HG02943 (cell line): ENCODE data around the gene FAM181A.

Source experiments
- ATAC-seq: cut with Tn5 transposase; IDR thresholded peaks from one replicate; pipeline ENCODE4 v1.9.1; 2021; ENCODE audit warnings: mild to moderate bottlenecking, low read depth, moderate library complexity; ENCODE audit not compliant: unreplicated experiment

FAM181A gene

GRCh38 chr14:93926873-93927799 is at the start of gene FAM181A:
Gene FAM181A, plus strand, starts transcription at chr14:93927344. Its CDS starts 942 bp downstream, at chr14:93928286.
- ATAC-seq, result no peak

DNA sequence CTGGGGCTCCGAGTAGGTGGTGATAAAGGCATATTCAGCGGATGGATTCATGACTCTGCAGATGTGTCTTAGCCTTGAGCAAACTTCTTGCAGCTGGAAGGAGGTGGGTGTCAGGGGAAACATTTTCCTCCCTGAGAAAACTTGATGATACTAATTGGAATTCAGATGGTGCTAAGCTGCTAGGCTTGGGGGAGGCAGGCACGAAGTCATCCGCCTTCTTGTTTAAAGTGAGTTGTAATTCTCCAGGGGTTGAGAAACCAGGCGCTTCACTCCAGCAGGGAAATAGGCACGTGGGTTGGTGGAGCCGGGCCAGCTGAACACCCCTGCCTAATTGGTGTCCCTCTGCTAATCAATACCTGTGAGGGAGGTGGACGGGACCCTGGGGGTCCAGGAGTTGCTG is 48.9 kb upstream of the FAM181A start:
- ATAC-seq, result no peak

GRCh38 chr14:93878871-93879270 is 48.3 kb upstream of the FAM181A start:
- no peak for ATAC-seq

GRCh38 chr14:93879362-93879983 is 47.7 kb upstream of the FAM181A start:
- ATAC-seq, result no peak

- no peak for ATAC-seq
Observed at GRCh38 chr14:93880021-93880820, 46.9 kb upstream of the FAM181A start.

DNA sequence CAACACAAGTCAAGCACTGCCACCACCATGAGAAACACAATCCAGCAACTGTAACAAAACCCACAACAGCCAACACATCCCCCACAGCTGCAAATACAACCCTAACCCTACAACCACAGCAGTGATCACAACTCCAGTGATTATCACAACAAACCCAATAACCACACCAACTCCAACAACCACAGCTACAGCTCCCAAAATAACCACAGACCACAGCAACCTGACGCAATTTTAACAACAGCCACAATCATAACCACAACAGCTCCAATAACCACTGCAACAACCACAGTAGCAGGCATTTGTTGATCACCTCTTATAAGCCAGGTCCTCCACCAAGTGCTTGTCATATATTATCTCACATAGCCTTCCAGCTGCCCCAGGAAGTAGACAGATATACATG is 42.2 kb upstream of the FAM181A start:
- ATAC-seq, result no peak

- ATAC-seq, result no peak
Observed at GRCh38 chr14:93888995-93889394, 38.1 kb upstream of the FAM181A start.

- no peak for ATAC-seq
Observed at GRCh38 chr14:93889739-93890483, 37.2 kb upstream of the FAM181A start.

DNA sequence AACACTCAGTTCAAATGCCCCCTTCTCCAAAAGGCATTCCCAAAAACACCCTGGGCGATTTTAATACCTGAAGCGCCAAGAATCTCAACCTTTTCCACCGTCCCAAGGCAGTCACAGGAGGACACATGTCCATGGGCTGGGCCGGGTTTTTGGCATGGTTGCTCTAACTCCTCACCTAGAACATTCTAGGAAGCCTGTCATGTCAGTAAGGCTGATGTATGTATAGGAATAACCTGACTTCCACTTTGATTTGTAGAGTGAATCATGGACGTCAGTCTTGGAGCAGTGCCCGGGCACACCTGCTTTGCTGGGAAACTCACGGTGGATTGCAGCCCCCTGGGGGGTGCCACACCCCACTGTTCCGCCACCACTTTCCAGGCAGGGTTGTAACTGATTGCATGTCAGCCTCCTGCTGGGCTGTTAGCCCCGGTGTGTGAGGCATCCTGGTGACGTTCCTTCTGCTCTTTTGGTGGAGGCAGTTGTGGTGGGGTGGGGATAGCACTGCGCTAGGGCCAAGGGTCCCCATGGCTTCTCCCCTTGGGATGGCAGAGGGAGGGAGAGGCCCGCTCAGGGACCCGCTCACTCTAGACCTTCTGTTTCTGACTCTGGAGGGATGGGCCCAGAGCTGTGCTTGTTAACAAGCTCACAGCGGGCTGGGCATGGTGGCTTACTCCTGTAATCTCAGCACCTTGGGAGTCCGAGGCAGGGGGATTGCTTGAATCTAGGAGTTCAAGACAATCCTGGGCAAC is 35.2 kb upstream of the FAM181A start:
- no peak for ATAC-seq

DNA sequence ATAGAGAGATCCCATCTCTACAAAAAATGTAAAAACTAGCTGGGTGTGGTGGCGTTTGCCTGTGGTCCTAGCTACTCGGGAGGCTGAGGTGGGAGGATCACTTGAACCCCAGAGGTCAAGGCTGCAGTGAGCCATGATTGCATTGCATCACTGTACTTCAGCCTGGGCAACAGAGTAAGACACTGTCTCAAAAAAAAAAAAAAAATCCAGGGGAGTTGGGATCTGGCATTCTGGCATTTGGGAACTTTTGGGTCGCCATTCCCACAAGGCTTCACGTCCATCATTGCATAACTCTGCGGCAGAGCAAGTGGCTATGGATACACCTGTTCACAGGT is 34.7 kb upstream of the FAM181A start:
- ATAC-seq, result no peak

GRCh38 chr14:93892923-93893558 is 34.1 kb upstream of the FAM181A start:
- no peak for ATAC-seq

GRCh38 chr14:93893661-93894261 is 33.4 kb upstream of the FAM181A start:
- ATAC-seq, result no peak

- ATAC-seq, result no peak
Observed at GRCh38 chr14:93895023-93895604, 32.0 kb upstream of the FAM181A start.

DNA sequence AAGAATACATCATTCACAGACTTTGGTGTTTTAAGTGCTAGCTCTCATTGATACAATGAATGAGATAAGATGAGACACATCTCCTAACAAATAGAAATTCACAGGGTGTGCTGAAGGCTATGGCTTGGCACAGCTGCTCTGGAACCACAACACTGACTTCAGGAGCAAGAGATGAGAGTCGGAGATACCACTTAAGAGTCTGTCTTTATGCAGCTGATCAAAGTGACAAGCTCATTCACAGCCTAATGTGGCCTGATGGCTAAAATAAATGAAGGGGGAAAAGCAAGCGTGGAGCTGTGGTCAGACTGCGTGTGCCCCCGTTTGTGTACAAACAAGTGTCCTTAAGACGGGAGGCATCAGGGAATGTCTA is 29.7 kb upstream of the FAM181A start:
- ATAC-seq, result no peak

DNA sequence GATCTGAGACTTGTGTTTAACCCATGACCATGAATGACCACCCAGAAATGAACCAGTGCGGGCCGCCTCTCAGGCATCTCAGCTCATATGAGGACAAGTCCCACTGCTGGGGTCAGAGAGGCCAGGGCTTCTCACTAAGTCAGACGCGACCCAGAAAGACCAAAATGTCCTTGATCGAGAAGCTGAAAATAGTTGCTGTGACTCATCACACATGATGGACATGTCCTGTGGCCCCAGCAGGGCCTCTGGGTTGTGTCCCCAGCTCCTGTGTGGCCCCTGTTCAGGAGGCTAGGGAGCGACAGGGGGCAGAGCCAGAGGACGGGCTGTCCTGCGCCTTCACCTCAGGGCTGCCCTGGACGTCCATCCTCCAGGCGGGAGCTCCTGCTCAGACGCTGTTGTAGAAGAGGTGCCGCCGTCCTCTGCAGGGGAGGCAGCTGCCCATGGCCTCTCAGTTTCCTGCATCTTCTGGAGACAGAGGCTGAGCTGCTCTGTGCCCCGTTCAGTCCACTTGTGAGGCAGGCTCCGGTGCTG is 29.0 kb upstream of the FAM181A start:
- no peak for ATAC-seq

GRCh38 chr14:93898731-93899130 is 28.4 kb upstream of the FAM181A start:
- ATAC-seq, result no peak

- ATAC-seq, result no peak
Observed at GRCh38 chr14:93901813-93902212, 25.3 kb upstream of the FAM181A start.

GRCh38 chr14:93902619-93903307 is 24.4 kb upstream of the FAM181A start:
- no peak for ATAC-seq
